GM12801 (cell line): ENCODE measurements around the gene SCN3A.

Experiments used
- TF ChIP-seq, protein P1 (sequence below): IDR thresholded peaks from one replicate; pipeline ENCODE4 v1.5.1; 2011; ENCODE audit warnings: control low read depth; ENCODE audit not compliant: insufficient read length; ENCODE audit errors: extremely low read depth

Gene SCN3A

GRCh38 chr2:165082479-165082878, 121.4 kb downstream of the SCN3A start:
- TF ChIP-seq, protein P1, sequence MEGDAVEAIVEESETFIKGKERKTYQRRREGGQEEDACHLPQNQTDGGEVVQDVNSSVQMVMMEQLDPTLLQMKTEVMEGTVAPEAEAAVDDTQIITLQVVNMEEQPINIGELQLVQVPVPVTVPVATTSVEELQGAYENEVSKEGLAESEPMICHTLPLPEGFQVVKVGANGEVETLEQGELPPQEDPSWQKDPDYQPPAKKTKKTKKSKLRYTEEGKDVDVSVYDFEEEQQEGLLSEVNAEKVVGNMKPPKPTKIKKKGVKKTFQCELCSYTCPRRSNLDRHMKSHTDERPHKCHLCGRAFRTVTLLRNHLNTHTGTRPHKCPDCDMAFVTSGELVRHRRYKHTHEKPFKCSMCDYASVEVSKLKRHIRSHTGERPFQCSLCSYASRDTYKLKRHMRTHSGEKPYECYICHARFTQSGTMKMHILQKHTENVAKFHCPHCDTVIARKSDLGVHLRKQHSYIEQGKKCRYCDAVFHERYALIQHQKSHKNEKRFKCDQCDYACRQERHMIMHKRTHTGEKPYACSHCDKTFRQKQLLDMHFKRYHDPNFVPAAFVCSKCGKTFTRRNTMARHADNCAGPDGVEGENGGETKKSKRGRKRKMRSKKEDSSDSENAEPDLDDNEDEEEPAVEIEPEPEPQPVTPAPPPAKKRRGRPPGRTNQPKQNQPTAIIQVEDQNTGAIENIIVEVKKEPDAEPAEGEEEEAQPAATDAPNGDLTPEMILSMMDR = no peak

- TF ChIP-seq, protein P1 = no peak
Measured at GRCh38 chr2:165081276-165081675, 122.6 kb downstream of the SCN3A start.

- TF ChIP-seq, protein P1 = no peak
Measured at GRCh38 chr2:165079432-165079831, 124.4 kb downstream of the SCN3A start.

- TF ChIP-seq, protein P1 = no peak
Measured at GRCh38 chr2:165078913-165079312, 124.9 kb downstream of the SCN3A start.

- TF ChIP-seq, protein P1 = no peak
Measured at GRCh38 chr2:165074884-165075283, 129.0 kb downstream of the SCN3A start.

GRCh38 chr2:165074323-165074722, 129.5 kb downstream of the SCN3A start:
- TF ChIP-seq, protein P1 = no peak

DNA sequence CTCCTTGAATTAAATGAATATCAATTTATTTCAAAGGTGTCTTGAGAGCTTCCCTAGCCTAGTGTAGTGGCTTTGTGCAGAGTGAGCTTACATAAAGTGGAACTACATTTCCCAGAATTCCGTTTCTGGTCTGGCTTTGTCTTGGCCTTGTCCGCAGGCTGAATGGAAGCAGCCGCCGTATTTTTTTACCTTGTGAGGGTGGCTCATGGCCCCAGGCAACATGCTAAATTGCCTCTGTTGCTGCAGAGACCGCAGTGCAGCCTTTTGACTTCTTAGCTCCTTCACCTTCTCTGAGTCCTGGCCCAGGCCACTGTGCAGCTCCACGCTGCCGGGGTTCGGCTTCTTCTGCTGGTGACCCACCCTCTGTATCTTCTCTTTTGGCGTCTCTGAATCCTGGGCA, 133.8 kb downstream of the SCN3A start:
- TF ChIP-seq, protein P1 = no peak

- TF ChIP-seq, protein P1 = no peak
Measured at GRCh38 chr2:165069151-165069550, 134.7 kb downstream of the SCN3A start.
